ENCODE data around the gene GAS7. TPM values are rescaled to one million over a fixed set of nuclear protein-coding genes. Genes with fewer than 3 reads are reported as not detected.

Gene GAS7
- polyA plus RNA-seq, 1 donor (not counting 4 experiments of a cell fraction or from before 2014, with no cell fraction given), result 0.10 TPM

DNA sequence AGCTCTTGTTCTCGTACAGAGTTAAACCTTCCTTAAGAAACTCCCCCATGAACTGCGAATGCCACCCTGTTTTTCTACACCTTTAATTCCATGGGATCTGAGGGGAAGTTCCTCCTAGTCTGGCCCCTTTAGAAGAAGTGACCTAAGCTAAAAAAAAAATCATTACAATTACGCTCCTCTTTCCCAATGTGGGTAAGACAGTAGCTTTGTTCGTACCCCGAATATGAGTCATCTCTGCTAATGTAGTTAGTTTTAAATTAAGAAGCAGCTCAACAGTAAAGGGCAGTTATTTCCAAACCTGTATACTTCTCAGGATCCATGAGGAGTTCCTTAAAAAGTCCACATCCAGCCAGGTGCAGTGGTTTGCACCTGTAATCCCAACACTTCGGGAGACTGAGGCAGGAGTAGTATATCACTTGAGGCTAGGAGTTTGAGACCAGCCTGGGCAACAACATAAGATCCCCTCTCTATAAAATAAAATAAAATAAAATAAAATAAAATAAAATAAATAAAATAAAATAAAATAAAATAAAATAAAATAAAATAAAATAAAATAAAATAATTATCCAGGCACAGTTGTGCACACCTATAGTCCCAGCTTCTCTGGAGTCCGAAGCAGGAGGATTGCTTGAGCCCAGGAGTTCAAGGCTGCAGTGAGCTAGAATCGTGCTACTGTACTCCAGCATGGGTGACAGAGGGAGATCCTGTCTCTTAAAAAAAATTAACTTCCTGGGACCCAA, 319.4 kb downstream of the GAS7 start:
- no peaks in the 10 kb centered on the region for H3K4me1 ChIP-seq (ENCODE audit: control insufficient read depth, extremely low read depth, insufficient read depth, low read length)
- no peaks in the 10 kb centered on the region for H3K36me3 ChIP-seq (ENCODE audit: control insufficient read depth in 2 of 2, extremely low read depth in 1 of 2, insufficient read depth in 2 of 2, low read length in 2 of 2)
- no peak overlapping the region for H3K4me3 ChIP-seq (ENCODE audit: control insufficient read depth in 2 of 3, extremely low read depth in 1 of 3, insufficient read depth in 2 of 3, low read depth in 1 of 3, low read length in 3 of 3)
- TF ChIP-seq, protein P1, sequence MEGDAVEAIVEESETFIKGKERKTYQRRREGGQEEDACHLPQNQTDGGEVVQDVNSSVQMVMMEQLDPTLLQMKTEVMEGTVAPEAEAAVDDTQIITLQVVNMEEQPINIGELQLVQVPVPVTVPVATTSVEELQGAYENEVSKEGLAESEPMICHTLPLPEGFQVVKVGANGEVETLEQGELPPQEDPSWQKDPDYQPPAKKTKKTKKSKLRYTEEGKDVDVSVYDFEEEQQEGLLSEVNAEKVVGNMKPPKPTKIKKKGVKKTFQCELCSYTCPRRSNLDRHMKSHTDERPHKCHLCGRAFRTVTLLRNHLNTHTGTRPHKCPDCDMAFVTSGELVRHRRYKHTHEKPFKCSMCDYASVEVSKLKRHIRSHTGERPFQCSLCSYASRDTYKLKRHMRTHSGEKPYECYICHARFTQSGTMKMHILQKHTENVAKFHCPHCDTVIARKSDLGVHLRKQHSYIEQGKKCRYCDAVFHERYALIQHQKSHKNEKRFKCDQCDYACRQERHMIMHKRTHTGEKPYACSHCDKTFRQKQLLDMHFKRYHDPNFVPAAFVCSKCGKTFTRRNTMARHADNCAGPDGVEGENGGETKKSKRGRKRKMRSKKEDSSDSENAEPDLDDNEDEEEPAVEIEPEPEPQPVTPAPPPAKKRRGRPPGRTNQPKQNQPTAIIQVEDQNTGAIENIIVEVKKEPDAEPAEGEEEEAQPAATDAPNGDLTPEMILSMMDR (optimal IDR thresholded peaks at IDR 0.05 in 1 of 3, IDR thresholded peaks at IDR 0.05 in 1 of 3, conservative IDR thresholded peaks at IDR 0.05 in 1 of 3; ENCODE audit: extremely low read depth in 1 of 3, insufficient read depth in 2 of 3, low read length in 3 of 3), result no peak
- TF ChIP-seq EZH2 (IDR thresholded peaks at IDR 0.05; ENCODE audit: low read length), result no peak
- dilution Hi-C loops (cut with MboI; ENCODE audit: extremely low pct_ligation_motif_present, low sequenced_read_pairs), result no loop called here
- H2AFZ ChIP-seq (ENCODE audit: control insufficient read depth, low read length), result no peak overlapping the region
- H4K20me1 ChIP-seq (ENCODE audit: control insufficient read depth, extremely low read depth, insufficient read depth, low read length), result no peaks in the 10 kb centered on the region
- H3K9me1 ChIP-seq (ENCODE audit: control insufficient read depth, extremely low read depth, insufficient read depth, low read length), result no peaks in the 10 kb centered on the region
- H3K4me2 ChIP-seq (ENCODE audit: control insufficient read depth, extremely low read depth, insufficient read depth, low read depth, low read length), result no peak overlapping the region
- H3K9ac ChIP-seq (ENCODE audit: control insufficient read depth, extremely low read depth, insufficient read depth, low read length), result no peak overlapping the region
- DNase-seq (ENCODE audit: low read depth, low spot score) (no peak), FAIRE-seq (no peak)
- no peaks in the 10 kb centered on the region for H3K27me3 ChIP-seq (ENCODE audit: control insufficient read depth, extremely low read depth, insufficient read depth, low read length)
- no peaks in the 10 kb centered on the region for H3K79me2 ChIP-seq (ENCODE audit: control insufficient read depth, insufficient read depth, low read length)
- H3K9me3 ChIP-seq (ENCODE audit: control insufficient read depth, low read depth, low read length), result no peaks in the 10 kb centered on the region
- H3K27ac ChIP-seq (ENCODE audit: control insufficient read depth, insufficient read depth, low read length), result no peak overlapping the region

DNA sequence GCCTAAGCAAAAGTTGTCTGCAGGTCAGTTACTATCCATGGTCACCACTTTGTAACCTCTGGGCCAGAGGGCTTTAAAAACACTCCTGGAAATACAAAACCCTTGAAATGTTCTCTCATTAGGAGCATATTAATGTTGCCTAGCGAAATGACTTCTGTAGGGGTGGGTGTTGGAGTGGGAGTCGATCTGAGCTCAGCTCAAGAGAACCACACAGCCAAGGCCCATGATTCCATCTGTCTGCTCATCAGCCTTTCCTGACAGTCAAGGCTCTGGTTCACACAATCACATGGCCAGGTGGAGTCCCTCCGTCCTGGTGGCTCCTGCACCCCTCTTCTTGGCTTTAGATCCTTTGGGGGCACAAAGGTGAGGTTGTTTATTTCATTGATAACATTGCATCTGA, 320.1 kb downstream of the GAS7 start:
- no peak for TF ChIP-seq EZH2 (IDR thresholded peaks at IDR 0.05; ENCODE audit: low read length)
- TF ChIP-seq, protein P1 (optimal IDR thresholded peaks at IDR 0.05 in 1 of 3, IDR thresholded peaks at IDR 0.05 in 1 of 3, conservative IDR thresholded peaks at IDR 0.05 in 1 of 3; ENCODE audit: extremely low read depth in 1 of 3, insufficient read depth in 2 of 3, low read length in 3 of 3), result no peak
- dilution Hi-C loops (cut with MboI; ENCODE audit: extremely low pct_ligation_motif_present, low sequenced_read_pairs), result no loop called here
- H3K27ac ChIP-seq (ENCODE audit: control insufficient read depth, insufficient read depth, low read length), result no peak overlapping the region
- H3K79me2 ChIP-seq (ENCODE audit: control insufficient read depth, insufficient read depth, low read length), result no peaks in the 10 kb centered on the region
- H3K27me3 ChIP-seq (ENCODE audit: control insufficient read depth, extremely low read depth, insufficient read depth, low read length), result no peaks in the 10 kb centered on the region
- no peak overlapping the region for H3K9ac ChIP-seq (ENCODE audit: control insufficient read depth, extremely low read depth, insufficient read depth, low read length)
- FAIRE-seq, result no peak
- no peaks in the 10 kb centered on the region for H4K20me1 ChIP-seq (ENCODE audit: control insufficient read depth, extremely low read depth, insufficient read depth, low read length)
- H3K4me2 ChIP-seq (ENCODE audit: control insufficient read depth, extremely low read depth, insufficient read depth, low read depth, low read length), result no peak overlapping the region
- no peaks in the 10 kb centered on the region for H3K36me3 ChIP-seq (ENCODE audit: control insufficient read depth in 2 of 2, extremely low read depth in 1 of 2, insufficient read depth in 2 of 2, low read length in 2 of 2)
- H3K9me1 ChIP-seq (ENCODE audit: control insufficient read depth, extremely low read depth, insufficient read depth, low read length), result no peaks in the 10 kb centered on the region
- no peak for DNase-seq (ENCODE audit: low read depth, low spot score)
- no peaks in the 10 kb centered on the region for H3K9me3 ChIP-seq (ENCODE audit: control insufficient read depth, low read depth, low read length)
- H2AFZ ChIP-seq (ENCODE audit: control insufficient read depth, low read length), result no peak overlapping the region
- H3K4me3 ChIP-seq (ENCODE audit: control insufficient read depth in 2 of 3, extremely low read depth in 1 of 3, insufficient read depth in 2 of 3, low read depth in 1 of 3, low read length in 3 of 3), result no peak overlapping the region
- no peaks in the 10 kb centered on the region for H3K4me1 ChIP-seq (ENCODE audit: control insufficient read depth, extremely low read depth, insufficient read depth, low read length)

Measured in keratinocyte (primary cell).